HPDE6-E6E7 (cell line): ENCODE measurements around the gene NTM.
A peak's percentile ranks its signal among the peaks of the same experiment; 100 is the strongest.

Experiments used
- DNase-seq: peaks from one replicate; pipeline ENCODE4 v3.0.0; 2011; ENCODE audit warnings: missing footprints; ENCODE audit errors: extremely low spot score

NTM gene

GRCh38 chr11:132137981-132138313 lies 767.5 kb downstream of the NTM start:
- no peak for DNase-seq

DNA sequence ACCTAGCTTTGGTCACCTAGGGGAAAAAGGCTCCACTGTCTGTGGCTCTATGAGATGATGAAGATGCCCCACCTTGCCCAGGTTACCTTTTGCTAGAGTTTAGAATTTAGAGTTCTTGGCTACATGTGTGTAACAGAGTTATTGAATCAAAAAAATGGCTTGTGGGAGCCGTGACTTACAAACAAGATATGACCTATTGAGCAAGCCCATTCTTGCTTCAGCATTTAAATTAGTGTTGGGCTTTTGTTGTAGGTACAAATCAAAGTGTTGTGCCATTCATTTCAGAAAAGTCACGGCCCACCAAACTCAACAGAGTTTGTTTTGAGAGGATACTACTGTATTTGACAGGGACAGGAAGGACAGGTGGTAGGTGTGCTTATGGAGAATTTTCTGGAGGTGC lies 768.8 kb downstream of the NTM start:
- no peak for DNase-seq

DNA sequence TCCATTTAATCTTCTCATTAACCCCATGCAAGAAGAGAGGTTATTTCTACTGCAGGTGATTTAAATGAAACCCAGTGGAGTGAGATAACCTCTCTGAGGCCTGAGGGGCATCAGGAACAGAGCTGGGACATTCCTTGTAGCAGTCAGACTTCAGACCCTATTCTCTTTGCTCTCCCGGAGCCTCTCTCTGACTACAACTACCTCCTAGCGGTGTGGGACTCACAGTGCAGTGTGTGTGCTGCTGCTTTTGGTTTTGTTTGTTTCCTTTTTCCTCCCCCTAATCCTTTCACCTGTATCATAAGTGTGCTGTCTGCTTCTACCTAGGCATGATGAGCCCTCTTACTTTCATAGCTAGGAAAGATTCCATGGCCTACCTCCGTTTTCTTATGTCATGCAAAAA lies 769.6 kb downstream of the NTM start:
- DNase-seq, result no peak

DNA sequence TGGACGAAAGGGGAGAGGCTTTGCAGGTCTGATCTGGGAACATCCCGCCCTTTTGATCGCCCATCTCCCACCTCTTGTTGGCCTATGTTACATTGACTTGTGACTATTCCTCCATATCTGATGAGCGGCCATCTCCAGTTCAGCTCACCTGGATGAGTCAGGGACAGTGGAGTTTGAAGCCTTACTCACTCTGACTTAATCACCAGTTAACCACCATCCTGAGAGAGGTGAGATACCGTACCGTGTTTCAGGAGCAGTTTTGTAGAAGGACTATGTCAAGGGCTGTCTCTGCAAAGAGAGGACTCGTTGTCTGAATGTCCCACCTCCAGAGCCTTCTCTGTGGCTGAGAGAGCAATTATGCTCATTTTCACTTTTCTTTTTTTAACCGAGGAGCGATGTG lies 771.7 kb downstream of the NTM start:
- peak; percentile 66 for DNase-seq

GRCh38 chr11:132142554-132142953 lies 772.1 kb downstream of the NTM start:
- no peak for DNase-seq

DNA sequence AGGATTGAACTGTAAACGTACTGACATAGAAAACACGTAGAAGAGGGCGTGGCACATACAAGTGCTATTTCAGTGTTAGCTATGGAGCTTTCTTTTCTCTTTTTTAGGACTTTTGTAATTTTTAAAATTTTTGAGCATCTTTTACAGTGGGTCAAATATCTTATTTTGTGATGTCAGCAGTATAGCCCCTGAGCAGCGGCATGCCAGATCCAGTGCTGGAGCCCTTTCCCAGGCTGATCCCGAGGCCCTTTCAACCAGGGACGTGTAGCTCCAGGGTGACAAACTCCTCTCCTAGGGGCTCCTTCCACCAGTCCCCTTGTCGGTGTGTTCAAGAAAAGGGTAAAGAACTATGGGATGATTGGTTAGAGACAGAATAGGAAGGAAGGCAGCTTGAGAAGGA lies 777.0 kb downstream of the NTM start:
- DNase-seq, result no peak

- no peak for DNase-seq
These were observed 784.4 kb downstream of the NTM start for GRCh38 chr11:132154781-132155180.

- DNase-seq, result peak; percentile 49
These were observed 787.7 kb downstream of the NTM start for GRCh38 chr11:132158091-132158490.

GRCh38 chr11:132158696-132159095 lies 788.3 kb downstream of the NTM start:
- peak; percentile 55 for DNase-seq

GRCh38 chr11:132161403-132162078 lies 791.1 kb downstream of the NTM start:
- no peak for DNase-seq

- DNase-seq, result no peak
These were observed 798.0 kb downstream of the NTM start for GRCh38 chr11:132168344-132168981.

DNA sequence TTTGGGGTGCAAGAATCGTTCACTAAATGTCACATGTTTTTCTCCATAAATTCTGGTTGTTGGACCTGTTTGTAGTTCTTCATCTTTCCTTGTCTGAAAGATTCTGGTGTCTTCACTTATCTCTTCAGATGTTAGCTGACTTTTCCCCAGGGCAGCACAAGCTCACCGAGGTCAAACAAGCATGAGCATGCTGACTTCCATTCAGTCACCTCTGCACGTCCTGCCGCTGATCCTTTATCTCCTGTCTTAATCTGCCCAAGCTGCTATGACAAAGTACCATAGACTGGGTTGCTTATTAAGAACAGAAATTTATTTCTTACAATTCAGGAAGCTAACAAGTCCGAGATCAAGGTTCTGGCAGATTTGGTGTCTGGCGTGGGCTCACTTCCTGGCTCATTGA lies 800.6 kb downstream of the NTM start:
- DNase-seq, result no peak

DNA sequence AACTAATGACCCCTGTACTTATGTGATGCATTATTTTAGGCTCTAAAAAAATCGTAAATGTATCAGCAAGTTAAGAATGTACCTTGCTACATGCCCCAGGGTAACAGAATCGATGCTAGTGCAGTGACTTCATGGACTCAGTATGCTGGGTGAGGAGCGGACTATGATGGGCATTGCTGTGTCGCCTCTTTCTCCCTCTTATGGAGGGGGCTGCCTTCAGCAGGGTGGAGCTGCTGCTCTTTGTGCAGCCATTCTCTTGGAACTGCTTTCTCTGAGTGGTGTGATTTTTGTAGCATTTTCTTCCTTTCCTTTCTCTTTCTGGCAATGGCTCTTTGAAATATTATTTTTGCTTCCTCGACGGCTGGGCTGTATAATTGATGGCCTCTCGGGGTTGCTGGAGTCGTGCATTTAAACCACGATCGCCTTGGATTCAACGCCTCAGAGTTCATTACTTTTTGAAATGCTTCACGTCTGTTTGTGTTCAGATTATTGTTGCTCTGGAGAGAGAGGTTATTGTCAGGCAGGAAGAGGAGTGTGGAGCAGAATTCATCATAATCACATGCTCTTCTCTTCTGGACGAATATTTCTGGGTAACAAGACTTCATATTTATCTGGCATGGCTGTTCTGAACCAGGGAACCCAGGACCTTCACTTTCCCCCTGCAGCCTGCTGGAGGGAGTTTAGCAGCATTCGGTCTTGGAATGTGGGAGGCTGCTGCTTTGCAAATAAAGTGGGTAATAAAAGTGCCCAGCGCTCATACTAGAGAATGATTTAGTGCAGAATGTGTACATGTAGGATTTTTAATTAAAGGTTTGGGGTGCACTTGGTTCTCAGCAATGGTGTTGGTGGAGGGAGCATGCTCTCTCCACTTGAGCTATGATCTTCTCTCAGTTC lies 804.2 kb downstream of the NTM start:
- DNase-seq, result no peak

DNA sequence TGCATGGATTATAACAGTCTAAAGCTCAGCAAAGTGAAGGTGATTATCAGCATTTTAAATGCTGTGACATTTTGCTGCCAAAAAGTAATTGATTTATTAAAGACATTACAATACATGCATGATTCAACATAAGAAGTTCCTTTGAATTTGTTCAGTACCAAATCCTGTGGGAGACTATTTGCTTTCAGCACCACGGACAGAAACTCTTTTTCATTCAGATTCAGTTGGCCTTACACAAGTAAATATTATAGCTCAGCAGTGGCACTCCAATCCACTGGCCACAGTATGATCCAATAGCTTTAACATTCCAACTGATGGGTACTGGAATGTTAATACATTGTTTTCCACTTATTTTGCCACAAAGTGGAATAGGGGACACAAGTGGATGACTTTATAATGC lies 806.7 kb downstream of the NTM start:
- no peak for DNase-seq

GRCh38 chr11:132184079-132184478 lies 813.7 kb downstream of the NTM start:
- DNase-seq, result no peak

- DNase-seq, result no peak
These were observed 815.5 kb downstream of the NTM start for GRCh38 chr11:132185726-132186592.

DNA sequence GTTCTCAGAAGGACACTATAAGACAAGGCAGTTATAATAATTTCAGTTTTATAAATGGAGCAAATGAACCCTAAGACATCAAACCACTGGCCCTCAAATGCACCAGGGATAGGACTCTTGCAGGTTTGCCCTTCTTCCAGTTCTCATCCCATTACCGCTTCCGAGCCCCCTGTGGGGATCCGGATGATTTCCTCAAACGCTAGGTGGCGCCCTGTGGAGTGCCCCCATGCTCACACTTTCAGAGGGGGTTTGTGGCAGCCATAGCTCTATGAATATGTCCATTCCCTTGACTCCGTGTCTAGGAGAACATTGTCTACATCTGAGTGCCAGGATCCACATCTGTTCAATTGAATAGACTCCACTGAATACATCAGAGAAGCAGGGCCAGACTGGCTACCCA lies 816.3 kb downstream of the NTM start:
- DNase-seq, result no peak

DNA sequence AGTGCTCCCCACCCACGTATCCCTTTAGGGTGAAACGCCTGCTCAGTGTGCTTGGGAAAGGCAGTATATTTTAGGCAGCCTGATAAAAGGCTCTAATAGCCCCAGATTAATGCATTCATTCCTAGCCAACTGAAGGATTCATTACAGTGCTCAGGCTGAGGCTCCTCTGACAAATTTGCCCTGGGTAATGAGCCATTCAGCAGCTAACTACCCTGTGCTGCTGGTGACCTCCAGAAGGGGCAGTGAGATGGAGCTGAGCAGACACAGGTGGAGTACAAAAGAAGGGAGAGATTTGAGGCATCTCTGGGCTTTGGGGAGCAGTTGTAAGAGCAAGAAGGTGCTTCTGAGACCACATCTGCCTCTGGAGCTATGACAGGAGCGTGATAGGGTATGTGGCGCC lies 817.0 kb downstream of the NTM start:
- no peak for DNase-seq

DNA sequence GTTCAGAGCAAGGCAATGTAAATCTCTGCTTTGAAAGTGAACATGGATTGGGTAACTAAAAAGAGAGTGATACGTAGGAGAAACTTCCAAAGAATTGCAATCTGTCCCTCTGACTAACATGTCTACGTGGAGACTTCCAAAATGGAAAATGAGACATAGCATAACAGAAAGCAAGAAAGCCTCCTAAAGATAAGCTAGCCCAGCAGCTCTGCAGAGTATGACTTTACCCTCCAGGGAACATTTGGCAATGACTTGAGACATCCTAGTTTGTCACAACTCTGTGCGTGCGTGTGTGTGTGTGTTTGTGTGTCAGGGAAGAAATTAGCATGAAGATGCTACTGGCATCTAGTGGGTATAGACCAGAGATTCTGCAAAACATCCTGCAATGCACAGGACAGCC lies 817.4 kb downstream of the NTM start:
- no peak for DNase-seq

DNA sequence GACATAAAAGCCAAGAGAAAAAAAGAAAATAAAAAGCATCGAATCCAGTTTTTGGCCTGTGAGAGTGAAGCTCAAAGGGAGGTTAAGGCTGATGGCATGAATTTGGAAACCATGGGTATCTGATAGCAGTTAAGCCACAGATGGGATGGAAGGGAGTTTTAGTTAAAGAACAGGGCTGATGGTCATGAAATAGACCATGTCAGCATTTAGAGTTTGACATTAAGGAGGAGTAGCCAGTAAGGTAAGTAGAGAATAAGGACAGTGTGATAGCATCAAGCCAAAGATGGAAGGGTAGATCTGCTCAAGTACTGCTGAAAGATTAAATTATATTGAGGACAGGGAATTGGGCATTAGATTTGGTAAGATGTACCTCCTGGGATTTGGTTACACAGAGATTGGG lies 826.5 kb downstream of the NTM start:
- no peak for DNase-seq

- no peak for DNase-seq
These were observed 830.0 kb downstream of the NTM start for GRCh38 chr11:132200353-132200936.

GRCh38 chr11:132202621-132203020 lies 832.2 kb downstream of the NTM start:
- no peak for DNase-seq
